Lower leg skin (tissue), 3 donors: ENCODE results near the gene NCBP3.

Source experiments
- POLR2A ChIP-seq, 2 donors: fragments of 450-650 bp; IDR thresholded peaks; one replicate each; pipeline ENCODE4 v1.6.1; 2016 to 2017; ENCODE audit warnings: antibody characterized with exemption in 2 of 2, mild to moderate bottlenecking in 1 of 2, moderate library complexity in 1 of 2
- TF ChIP-seq, protein P1 (sequence below), 3 donors: fragments of 450-650 bp; IDR thresholded peaks; one replicate each; pipeline ENCODE4 v1.5.1; 2016; ENCODE audit warnings: antibody characterized with exemption in 3 of 3, mild to moderate bottlenecking in 3 of 3, moderate library complexity in 2 of 3

DNA sequence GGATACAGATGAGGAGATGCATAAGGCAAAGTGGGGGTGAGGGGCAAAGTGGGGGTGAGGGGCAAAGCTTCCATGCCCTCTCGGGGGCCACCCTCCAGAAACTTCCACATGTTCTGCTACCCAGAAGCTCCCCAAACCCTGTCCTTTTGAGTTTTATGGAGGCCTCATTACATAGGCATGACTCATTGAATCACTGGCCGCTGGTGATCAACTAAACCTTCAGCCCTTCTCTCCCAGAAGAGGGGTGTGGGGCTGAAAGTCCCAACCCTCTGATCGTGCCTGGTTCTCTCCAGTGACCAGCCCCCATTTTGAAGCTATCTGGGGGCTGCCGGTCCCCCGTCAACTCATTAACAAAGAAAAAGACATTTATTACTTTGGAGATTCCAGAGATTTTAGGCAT is 72.5 kb downstream of the NCBP3 start:
- TF ChIP-seq, protein P1, sequence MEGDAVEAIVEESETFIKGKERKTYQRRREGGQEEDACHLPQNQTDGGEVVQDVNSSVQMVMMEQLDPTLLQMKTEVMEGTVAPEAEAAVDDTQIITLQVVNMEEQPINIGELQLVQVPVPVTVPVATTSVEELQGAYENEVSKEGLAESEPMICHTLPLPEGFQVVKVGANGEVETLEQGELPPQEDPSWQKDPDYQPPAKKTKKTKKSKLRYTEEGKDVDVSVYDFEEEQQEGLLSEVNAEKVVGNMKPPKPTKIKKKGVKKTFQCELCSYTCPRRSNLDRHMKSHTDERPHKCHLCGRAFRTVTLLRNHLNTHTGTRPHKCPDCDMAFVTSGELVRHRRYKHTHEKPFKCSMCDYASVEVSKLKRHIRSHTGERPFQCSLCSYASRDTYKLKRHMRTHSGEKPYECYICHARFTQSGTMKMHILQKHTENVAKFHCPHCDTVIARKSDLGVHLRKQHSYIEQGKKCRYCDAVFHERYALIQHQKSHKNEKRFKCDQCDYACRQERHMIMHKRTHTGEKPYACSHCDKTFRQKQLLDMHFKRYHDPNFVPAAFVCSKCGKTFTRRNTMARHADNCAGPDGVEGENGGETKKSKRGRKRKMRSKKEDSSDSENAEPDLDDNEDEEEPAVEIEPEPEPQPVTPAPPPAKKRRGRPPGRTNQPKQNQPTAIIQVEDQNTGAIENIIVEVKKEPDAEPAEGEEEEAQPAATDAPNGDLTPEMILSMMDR (IDR thresholded peaks at IDR 0.05), result no peak
- no peak for TF ChIP-seq POLR2A (IDR thresholded peaks at IDR 0.05)
